HepG2 (cell line): Measurements from ENCODE around the gene NPBWR2.

Source experiments
- MYC ChIP-seq: sonication (generic); formaldehyde crosslinking; IDR thresholded peaks from 2 replicates; pipeline ENCODE4 v1.9.0; 2021; ENCODE audit warnings: missing genetic modification reagents, borderline replicate concordance
- SRY ChIP-seq: sonication (generic); formaldehyde crosslinking; IDR thresholded peaks from 2 replicates; pipeline ENCODE4 v1.8.0; 2022; ENCODE audit warnings: mild to moderate bottlenecking, missing genetic modification reagents

DNA sequence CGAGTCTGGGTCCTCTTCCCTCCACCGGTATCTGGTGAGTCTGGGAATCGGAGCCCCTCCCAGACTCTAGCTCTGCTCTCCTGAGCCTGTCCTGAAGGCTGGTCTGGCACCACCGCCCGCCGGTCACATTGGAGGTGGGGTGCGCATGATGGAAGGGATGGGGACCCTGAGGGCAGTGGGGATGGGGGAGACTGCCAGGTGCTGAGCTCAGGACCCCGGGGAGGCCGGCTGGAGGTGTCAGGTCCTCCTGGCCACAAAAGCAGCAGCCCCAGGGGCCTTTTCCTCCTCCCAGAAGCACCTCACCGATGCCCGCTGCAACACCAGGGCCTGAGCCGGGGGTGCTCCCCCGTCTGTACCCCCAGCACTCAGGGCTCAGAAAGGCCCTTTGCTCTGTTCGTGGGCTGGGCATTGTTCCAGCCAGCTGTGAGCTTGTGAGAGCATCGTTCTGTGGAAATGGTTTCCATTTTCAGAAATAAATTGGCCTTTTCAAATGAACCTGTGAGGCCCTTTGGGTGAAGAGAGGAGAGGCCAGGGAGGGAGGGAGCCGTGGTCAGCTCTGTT, 2.5 kb upstream of the NPBWR2 start:
- TF ChIP-seq SRY (CRISPR knock-in tag) (no peak), MYC (CRISPR knock-in tag) (no peak)
